ENCODE data around the gene ZNF273.
"Not testable (repeated sequence)": the region's sequence is repeated elsewhere in the genome, so short reads cannot be mapped to it uniquely, and the experiment has no call there.

The ZNF273 gene

DNA sequence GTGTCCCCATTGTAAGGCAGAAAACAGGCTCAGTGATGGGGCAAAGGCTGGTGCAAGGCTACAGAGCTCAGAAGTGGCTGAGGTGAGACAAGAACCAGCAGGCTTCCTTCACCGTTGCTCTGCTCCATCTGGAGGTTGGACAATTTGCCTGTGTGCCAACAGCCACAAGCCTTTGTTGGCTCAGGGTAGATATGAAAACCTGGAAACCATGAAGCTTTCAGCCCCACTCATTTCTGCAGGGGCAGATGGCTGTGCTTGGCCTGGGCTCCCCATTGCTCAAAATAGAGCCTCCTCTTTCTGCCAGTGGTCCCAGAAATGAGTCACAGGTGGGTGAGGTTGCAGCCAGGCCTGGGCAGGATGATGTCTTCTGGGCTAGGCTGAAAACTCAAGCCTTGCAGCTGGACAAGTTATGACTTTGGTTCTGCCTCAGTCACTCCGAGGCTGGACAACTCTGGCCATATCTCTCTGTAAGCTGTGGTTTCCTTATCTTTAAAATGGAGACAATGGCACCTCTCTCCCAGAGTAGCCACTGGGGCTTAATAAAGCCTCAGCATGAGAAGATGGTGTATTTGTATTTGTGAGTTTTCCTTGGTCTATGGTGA, 12.2 kb upstream of the ZNF273 start:
- DNase-seq: no peak

DNA sequence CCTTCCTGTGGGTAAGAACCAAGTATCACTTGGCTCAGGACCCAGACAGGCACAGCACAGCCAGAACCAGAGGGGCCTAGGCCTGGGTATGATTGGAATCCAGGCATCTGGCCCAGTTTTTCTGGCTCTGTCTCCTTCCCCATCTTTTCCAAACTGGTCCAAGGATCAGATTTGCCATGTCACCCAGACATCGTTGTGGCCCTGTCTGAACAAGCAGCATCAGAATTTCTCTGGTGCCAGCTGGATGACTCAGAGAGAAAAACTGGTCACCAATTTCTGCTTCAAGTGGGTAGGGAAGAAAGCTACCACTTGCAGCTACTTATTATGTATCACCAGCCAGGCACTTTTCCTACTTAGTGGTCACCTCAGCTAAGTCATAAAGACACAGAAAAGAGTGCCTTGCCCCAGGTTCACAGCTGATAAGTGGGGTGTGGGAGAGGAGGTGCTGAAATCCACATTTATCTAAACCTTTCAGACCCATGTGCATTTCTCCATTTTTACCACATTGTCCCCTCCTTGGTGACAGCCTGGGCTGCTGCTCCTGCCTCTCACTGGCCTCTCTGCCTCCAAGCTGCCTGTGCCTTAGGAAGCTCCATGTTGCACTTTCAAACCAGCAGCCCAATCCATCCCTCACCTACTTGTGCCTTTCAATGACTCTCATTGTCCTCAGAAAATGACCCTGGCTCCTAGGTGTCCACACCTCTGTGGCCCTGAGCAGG, 11.6 kb upstream of the ZNF273 start:
- not testable (repeated sequence) for DNase-seq

DNA sequence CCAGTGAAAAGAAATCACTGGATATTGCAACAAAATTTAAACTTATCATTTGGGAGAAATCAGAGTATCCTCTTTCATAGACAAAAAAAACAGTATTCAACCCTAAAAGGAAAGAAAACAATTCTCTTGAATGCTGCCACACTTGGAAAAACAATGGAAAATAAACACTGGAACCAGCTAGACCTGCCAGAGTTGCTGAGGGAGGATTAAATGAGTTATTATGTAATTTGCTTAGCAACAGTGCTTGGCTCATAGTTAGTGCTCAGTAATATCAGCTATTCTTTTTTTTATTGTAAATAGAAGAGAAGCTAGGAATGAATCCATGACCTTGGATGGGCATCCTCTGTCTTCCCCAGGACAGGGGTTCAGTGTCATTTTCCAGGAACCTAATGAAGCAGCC, 11.0 kb upstream of the ZNF273 start:
- no peak for DNase-seq

DNA sequence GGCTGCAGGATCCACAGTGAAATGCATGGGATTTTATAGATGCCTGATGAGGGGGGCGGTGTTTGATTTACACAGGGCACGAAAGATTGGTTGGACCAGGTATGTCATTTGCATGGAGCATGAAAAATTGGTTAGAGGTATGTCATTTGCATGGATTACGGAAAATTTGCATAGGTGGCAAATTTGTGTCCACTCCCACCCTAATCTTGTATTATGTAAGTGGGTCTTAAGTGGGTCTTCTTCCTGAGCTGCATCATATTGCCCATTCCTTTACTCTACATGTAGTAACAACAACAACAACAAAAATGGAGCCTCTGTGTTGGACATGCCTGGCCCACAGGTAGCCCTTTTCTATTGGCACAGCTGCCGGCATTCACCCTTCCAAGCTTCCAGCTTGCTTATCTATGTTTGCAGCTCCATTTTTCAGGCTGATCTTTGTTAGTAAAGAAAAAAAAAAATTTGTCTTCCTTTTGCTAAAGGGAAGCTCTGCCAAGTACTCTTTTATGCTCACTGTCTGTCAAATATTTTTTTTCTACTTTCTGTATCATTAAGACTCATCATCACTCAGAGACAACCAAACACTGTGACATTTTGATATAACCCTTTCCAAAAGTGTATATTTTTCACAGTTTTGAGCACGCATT, 10.3 kb upstream of the ZNF273 start:
- DNase-seq: no peak

DNA sequence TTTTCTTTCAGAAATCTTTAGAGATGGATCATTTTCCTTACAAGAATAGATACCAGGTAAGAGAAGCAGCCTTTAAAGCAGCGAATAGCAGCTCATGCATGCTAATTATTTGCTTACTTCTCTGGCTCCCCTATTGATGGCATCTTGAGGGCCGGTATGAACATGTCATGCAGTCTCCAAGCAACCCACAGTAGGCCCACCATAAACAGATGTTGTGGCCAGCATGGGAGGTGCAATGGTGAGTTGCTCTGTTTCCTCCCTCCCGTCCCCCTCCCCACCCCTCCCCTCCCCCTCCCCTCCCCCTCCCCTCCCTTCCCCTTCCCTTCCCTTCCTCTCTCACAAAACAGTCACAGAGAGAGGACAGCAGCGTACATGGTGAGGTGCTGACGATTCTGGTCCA, 9.7 kb upstream of the ZNF273 start:
- no peak for DNase-seq

DNA sequence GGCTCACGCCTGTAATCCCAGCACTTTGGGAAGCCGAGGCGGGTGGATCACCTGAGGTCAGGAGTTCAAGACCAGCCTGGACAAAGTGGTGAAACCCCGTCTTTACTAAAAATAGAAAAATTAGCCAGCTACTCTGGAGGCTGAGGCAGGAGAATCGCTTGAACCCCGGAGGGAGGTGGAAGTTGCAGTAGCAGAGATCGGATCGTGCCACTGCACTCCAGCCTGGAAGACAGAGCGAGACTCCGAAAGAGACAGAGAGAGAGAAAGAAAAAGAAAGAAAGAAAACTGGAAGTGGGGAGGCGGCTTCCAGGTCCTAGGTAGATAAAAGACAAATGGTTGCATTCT, 640 bp upstream of the ZNF273 start:
- not testable (repeated sequence) for DNase-seq

DNA sequence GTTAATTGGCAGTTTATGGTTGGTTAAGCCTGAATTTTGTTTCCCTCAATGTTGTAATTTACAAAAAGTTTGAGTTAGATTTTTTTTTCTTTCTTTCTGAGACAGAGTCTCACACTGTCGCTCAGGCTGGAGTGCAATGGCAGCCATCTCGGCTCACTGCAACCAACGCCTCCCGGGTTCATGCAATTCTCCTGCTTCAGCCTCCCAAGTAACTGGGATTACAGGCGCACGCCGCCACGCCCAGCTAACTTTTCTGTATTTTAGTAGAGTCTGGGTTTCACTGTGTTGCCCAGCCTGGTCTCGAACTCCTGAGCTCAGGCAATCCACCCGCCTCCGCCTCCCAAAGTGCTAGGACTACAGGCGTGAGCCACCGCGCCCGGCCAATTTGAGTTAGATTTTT, 935 bp downstream of the ZNF273 start:
- DNase-seq: no peak

DNA sequence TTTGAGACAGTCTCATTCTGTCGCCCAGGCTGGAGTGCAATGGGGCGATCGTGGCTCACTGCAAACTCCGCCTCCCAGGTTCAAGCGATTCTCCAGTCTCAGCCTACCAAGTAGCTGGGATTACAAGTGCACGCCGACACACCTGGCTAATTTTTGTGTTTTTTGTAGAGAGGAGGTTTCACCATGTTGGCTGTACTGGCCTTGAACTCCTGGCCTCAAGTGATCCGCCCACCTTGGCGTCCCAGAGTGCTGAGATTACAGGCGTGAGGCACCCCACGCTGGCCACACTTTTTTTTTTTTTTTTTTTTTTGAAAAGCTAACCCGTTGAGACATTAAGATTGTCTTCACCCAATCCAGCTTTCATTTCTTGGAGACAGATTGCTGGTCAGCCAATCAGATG, 2.1 kb downstream of the ZNF273 start:
- DNase-seq: no peak

DNA sequence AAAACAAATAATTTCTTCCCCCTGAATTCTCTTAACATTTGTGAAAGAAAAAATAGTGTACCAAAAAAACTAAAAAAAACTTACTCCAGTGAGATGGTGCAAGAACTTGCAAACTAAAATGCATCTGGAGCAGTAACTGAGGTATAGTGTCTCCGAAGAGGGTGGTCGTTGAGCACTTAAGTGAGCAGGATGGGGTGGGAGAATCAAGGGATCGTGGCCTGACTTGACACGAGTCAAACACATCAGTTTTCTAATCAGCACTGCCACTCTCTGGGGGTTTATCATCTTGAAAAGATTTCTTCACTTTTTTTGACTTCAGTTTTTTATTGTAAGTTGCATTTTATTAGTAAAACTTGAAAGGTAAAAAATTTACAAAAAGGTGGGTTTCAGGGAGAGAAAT, 2.5 kb downstream of the ZNF273 start:
- DNase-seq: no peak

DNA sequence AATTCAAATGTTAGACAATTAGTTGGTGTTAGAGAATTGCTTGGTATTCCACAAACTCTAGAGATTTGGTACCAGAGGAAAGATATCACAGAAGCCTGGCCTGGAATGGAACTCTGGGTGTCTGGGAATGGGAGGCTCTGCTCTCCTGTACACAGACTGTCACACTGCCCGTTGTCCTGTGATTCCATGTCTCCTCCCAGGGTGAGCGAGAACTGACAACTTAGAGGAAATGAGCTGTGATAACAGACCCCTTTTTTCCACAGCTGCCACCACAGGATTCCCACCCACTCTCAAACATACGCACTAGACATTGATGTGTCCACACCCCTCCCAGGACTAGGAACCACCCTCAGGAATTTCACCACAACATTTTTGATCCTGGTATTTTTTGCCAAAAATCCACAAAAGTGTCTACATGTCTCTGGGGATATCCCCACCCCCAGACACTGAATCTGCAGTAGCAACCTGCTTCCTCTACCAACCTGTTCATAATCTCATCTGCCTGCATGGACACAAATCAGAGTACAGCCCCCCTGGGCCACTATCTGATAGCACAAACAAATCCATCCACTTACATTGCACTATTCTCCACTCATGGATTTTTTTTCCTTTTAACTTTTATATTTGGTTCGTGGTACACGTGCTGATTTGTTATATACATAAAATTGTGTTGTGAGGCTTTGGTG, 4.7 kb downstream of the ZNF273 start:
- DNase-seq: no peak

DNA sequence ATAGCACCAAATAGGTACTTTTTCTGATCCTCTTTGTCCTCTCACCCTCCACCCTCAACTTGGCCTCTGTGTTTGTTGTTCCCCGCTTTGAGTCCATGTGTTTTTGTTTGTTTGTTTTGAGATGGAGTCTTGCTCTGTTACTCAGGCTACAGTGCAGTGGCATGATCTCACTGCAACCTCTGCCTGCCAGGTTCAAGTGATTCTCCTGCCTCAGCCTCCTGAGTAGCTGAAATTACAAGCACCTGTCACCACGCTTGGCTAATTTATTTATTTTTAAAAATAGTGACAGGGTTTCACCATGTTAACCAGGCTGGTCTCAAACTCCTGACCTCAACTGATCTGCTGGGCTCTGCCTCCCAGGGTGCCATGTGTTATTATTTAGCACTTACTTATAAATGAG, 5.3 kb downstream of the ZNF273 start:
- DNase-seq: no peak

DNA sequence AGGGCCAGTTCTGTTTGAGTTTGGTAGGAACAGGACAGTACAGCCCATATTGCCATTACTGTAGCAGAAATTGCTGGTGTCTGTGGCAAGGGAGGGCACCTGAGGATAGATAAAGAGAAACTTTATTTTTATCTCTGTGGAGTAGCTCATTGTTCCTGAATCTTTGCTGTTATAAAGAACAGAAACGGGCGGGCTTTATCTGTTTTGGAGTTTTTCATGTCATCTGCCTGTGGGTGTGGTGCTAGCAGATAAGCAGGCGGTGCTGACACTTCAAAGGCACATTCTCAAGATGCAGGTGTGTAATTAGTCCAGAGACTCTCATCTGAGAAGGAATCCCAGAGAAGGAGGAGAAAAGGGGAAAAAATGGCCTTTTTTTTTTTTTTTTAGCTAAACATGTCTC, 11.5 kb downstream of the ZNF273 start:
- DNase-seq: no peak

DNA sequence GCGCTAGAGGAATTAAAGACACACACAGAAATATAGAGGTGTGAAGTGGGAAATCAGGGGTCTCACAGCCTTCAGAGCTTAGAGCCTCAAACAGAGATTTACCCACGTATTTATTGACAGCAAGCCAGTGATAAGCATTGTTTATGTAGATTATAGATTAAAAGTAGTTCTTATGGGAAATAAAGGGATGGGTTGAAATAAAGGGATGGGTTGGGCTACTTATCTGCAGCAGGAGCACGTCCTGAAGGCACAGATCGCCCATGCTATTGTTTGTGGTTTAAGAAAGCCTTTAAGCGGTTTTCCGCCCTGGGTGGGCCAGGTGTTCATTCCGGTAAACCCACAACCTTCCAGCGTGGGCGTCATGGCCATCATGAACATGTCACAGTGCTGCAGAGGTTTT, 12.2 kb downstream of the ZNF273 start:
- DNase-seq: not testable (repeated sequence)

DNA sequence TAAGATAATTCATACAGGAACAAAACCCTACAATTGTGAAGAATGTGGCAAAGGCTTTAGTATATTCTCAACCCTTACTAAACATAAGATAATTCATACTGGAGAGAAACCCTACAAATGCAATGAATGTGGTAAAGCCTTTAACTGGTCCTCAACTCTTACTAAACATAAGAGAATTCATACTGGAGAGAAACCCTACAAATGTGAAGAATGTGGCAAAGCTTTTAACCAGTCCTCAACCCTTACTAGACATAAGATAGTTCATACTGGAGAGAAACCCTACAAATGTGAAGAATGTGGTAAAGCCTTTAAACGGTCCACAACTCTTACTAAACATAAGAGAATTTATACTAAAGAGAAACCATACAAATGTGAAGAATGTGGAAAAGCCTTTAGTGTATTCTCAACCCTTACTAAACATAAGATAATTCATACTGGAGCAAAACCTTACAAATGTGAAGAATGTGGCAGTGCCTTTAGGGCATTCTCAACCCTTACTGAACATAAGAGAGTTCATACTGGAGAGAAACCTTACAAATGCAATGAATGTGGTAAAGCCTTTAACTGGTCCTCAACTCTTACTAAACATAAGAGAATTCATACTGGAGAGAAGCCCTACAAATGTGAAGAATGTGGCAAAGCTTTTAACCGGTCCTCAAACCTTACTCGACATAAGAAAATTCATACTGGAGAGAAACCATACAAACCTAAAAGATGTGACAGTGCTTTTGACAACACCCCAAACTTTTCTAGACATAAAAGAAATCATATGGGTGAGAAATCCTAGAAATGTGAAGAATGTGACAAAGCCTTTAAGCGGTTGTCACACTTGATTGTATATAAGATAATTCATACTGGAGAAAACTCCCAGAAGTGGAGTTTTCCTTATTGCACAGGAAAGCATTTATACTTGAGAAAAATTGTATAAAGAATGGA, 25.4 kb downstream of the ZNF273 start:
- DNase-seq: not testable (repeated sequence)

DNA sequence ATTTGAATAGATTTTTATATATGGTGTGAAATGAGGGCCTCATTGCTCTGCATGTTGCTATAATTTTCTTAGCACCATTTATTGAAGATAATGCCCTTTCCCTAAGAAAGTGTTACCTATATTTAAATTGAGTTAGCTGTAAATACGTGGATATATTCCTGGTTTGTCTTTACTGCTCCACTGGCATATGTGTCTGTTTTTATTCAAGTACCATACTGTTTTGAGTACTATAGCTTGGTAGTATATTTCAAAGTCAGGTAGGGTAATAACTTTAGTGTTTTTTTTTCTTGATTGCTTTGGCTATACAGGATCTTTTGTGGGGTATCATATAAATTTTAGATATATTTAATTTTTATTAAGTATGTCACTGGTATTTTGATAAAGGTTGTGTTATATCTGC, 31.4 kb downstream of the ZNF273 start:
- DNase-seq: no peak

DNA sequence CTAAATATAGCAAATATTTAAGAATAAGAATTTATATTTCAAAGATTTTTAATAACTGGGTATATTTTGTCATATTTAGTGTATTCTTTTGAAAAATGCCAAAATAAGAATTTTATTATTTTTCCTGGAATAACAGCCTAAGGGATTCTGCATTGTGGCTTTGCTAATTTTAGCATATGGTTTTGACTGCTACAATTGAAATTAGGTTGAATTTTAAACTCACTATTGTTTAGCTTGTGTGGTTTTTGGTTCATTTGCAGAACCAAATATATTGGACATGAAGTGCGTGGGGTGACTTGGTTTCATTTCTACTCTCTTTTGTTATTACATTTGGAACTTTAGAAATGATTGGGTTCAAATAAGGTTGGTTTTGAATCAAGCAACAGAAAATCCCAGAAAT, 35.5 kb downstream of the ZNF273 start:
- DNase-seq: no peak

DNA sequence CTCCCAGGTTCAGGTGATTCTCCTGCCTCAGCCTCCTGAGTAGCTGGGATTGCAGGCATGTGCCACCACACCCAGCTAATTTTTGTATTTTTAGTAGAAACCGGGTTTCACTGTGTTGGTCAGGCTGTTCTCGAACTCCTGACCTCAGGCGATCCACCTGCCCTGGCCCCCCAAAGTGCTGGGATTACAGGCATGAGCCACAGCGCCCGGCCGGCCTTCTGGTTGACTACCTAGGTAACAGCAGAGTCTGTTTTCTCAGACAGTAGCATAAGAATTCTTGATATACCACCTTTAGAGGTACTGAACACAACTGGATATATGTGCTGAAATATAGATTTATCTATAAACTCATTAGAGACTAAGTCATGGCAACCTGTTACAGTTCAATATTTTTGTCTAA, 36.9 kb downstream of the ZNF273 start:
- DNase-seq: not testable (repeated sequence)

DNA sequence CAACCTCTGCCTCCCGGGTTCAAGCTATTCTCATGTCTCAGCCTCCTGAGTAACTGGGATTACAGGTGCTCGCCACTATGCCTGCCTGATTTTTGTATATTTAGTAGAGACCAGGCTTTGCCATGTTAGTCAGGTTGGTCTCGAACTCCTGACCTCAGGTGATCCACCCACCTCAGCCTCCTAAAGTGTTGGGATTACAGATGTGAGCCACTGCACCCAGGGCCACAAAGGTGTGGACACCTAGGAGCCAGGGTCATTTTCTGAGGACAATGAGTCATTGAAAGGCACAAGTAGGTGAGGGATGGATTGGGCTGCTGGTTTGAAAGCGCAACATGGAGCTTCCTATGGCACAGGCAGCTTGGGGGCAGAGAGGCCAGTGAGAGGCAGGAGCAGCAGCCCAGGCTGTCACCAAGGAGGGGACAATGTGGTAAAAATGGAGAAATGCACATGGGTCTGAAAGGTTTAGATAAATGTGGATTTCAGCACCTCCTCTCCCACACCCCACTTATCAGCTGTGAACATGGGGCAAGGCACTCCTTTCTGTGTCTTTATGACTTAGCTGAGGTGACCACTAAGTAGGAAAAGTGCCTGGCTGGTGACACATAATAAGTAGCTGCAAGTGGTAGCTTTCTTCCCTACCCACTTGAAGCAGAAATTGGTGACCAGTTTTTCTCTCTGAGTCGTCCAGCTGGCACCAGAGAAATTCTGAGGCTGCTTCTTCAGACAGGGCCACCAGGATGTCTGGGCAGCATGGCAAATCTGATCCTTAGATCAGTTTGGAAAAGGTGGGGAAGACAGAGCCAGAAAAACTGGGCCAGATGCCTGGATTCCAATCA, 41.8 kb downstream of the ZNF273 start:
- DNase-seq: not testable (repeated sequence)

DNA sequence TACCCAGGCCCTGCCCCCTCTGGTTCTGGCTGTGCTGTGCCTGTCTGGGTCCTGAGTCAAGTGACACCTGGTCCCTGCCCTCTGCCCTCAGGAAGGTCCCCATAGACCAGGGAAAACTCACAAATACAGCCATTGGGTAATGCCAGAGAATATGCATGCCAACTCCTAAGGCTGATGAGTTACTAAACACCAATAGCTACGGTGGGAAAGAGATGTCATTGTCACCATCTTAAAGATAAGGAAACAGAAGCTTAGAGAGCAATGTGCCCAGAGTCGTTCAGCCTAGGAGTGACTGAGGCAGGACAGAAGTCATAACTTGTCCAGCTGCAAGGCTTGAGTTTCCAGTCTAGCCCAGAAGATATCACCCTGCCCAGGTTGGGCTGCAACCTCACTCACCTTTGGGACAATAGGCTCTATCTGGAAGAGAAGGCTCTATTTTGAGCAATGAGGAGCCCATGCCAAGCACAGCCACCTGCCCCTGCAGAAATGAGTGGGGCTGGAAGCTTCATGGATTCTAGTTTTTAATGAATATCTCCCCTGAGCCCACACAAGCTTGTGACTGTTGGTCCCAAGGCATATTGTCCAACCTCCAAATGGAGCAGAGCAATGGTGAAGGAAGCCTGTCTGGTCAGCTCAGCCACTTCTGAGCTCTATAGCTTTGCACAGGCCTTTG, 42.6 kb downstream of the ZNF273 start:
- no peak for DNase-seq

DNA sequence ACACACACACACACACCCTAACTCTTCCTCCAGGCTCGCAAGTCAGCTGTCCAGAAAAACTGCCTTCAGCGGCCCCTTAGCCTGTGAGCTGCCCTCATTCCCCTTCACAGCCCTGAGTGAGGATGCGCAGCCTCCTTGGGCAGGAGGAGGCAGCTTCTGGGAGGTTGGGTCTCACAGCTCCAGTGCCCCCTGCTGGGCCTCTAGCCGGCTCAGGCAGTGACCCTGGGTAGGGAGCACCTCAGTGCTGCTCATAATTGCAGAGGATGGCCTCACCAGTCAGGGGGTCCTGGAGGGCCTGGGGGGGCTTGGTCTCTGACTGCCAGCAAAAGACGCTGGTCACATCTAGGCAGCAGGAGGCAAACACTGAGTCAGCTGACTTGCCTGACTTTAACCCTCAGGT, 43.7 kb downstream of the ZNF273 start:
- DNase-seq: no peak

DNA sequence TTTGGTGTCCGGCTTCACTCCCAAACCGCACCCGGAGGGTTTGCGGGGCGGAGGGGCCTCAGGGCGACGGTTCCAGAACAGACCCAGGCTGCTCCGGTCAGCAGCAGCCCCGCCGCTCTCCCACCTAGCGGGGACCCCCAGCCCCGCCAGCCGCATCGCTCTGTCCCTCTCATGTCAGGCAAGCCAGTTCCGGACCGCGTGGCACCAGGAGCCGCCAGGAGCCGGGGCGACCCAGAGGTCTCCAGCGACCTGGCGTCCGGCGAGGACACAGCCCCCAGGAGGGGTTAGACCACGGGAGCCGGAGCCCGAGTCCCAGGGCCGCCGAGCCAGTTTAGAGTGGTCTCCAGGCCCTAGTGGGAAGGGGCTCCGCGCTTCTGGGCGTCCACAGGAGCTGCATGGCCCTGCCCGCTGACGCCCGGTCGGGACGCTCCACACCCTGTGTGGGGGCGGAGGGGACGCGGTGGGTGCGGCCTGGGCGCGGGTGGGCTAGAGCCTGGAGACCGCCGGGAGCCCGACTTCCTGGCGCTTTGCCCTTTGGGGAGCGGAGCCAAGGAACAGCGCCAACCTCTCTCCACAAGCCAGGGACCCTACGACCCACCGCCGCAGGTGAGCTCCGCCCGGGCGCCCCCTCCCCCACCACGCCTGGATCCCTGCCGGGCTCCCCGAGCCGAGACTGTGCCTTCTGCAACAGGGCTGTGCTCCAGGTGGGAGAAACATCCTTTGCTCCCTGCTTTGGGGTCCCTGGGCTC, 44.4 kb downstream of the ZNF273 start:
- no peak for DNase-seq

All from activated CD4-positive, alpha-beta T cell treated with anti-CD3 and anti-CD28 coated beads, Interleukin-2, amount 50 U/mL, for 16 hours (primary cell).